Measurements from ENCODE around the gene ATP2A2. TPM values are rescaled to one million over a fixed set of nuclear protein-coding genes. Genes with fewer than 3 reads are reported as not detected.

Gene ATP2A2
- total RNA-seq, 8 experiments from 2014 or later: 83.0 to 240 (median 119) TPM

GRCh38 chr12:110269622-110270124, 11.4 kb upstream of the ATP2A2 start:
- Histone ChIP-seq H3K4me1 (replicated peaks in 1 of 2) (peaks cover 14 to 25% of the 10 kb centered on the region in 2 donors), H3K4me3 (no peak overlapping the region), H3K27ac (no peak overlapping the region)
- WGBS, 10 experiments: 0 to 80% (median 40%) methylated on average over 1 to 5 of the region's 8 CpGs; no CpG with 5 or more reads in 3 of the 10 experiments
- in situ Hi-C loops (cut with MboI; ENCODE audit: low pct_unique_long_range_greater_than_20kb in 2 of 9, low sequenced_read_pairs in 9 of 9, unreplicated experiment in 9 of 9): no loop called here
- peak; percentile 48 to 78 (median 56) for ATAC-seq (replicated peaks in 6 of 8)

- Histone ChIP-seq H3K4me3 (no peak overlapping the region), H3K4me1 (replicated peaks in 1 of 2) (peaks cover 14 to 25% of the 10 kb centered on the region in 2 donors), H3K27ac (no peak overlapping the region)
- 0 to 80% (median 50%) methylated on average over 1 to 4 of the region's 5 CpGs; no CpG with 5 or more reads in 1 of the 10 experiments for WGBS, 10 experiments
- in situ Hi-C loops (cut with MboI; ENCODE audit: low pct_unique_long_range_greater_than_20kb in 2 of 9, low sequenced_read_pairs in 9 of 9, unreplicated experiment in 9 of 9): no loop called here
- peak; percentile 10 to 64 (median 46) for ATAC-seq (replicated peaks in 6 of 8)
Observed at GRCh38 chr12:110270125-110270962, 10.7 kb upstream of the ATP2A2 start.

GRCh38 chr12:110271015-110271414, 10.0 kb upstream of the ATP2A2 start:
- ATAC-seq (replicated peaks in 6 of 8): no peak
- Histone ChIP-seq H3K4me3 (no peak overlapping the region), H3K27ac (no peak overlapping the region), H3K4me1 (replicated peaks in 1 of 2) (peaks cover 14 to 25% of the 10 kb centered on the region in 2 donors)
- in situ Hi-C loops (cut with MboI; ENCODE audit: low pct_unique_long_range_greater_than_20kb in 2 of 9, low sequenced_read_pairs in 9 of 9, unreplicated experiment in 9 of 9): no loop called here
- 19 to 88% (median 70%) methylated on average over 2 of the region's 2 CpGs; no CpG with 5 or more reads in 3 of the 10 experiments for whole genome bisulfite sequencing, 10 experiments

- ATAC-seq (replicated peaks in 6 of 8): no peak
- H3K4me3 ChIP-seq: no peak overlapping the region
- 40 to 92% (median 76%) methylated on average over 1 to 2 of the region's 2 CpGs; no CpG with 5 or more reads in 2 of the 10 experiments for WGBS, 10 experiments
- H3K4me1 ChIP-seq (replicated peaks in 1 of 2): peaks cover 23 to 28% of the 10 kb centered on the region in 2 donors
- in situ Hi-C loops (cut with MboI; ENCODE audit: low pct_unique_long_range_greater_than_20kb in 2 of 9, low sequenced_read_pairs in 9 of 9, unreplicated experiment in 9 of 9): no loop called here
- no peak overlapping the region for H3K27ac ChIP-seq
Observed at GRCh38 chr12:110277530-110278254, 3.4 kb upstream of the ATP2A2 start.

GRCh38 chr12:110278255-110278536, 2.9 kb upstream of the ATP2A2 start:
- WGBS, 10 experiments: 50 to 83% (median 75%) methylated on average over 1 of the region's 1 CpG; no CpG with 5 or more reads in 5 of the 10 experiments
- in situ Hi-C loops (cut with MboI; ENCODE audit: low pct_unique_long_range_greater_than_20kb in 2 of 9, low sequenced_read_pairs in 9 of 9, unreplicated experiment in 9 of 9): no loop called here
- no peak for ATAC-seq (replicated peaks in 6 of 8)
- Histone ChIP-seq H3K4me1 (replicated peaks in 1 of 2) (peaks cover 23 to 33% of the 10 kb centered on the region in 2 donors), H3K4me3 (no peak overlapping the region), H3K27ac (no peak overlapping the region)

GRCh38 chr12:110279566-110280375, 1.3 kb upstream of the ATP2A2 start:
- H3K4me3 ChIP-seq: peak overlapping the region; percentile 52 to 89 (median 64)
- H3K27ac ChIP-seq: peak overlapping the region; percentile 92 to 97
- H3K4me1 ChIP-seq (replicated peaks in 1 of 2): peaks cover 27 to 49% of the 10 kb centered on the region in 2 donors
- WGBS, 10 experiments: 9 to 69% (median 28%) methylated on average over 3 to 9 of the region's 14 CpGs; no CpG with 5 or more reads in 1 of the 10 experiments
- in situ Hi-C loops (cut with MboI; ENCODE audit: low pct_unique_long_range_greater_than_20kb in 2 of 9, low sequenced_read_pairs in 9 of 9, unreplicated experiment in 9 of 9): no loop called here
- no peak for ATAC-seq (replicated peaks in 6 of 8)

- peak in 6 of 8 experiments; percentile 7 to 42 (median 28) for ATAC-seq (replicated peaks in 6 of 8)
- H3K4me3 ChIP-seq: peak overlapping the region; percentile 52 to 89 (median 64)
- in situ Hi-C loops (cut with MboI; ENCODE audit: low pct_unique_long_range_greater_than_20kb in 2 of 9, low sequenced_read_pairs in 9 of 9, unreplicated experiment in 9 of 9): no loop called here
- H3K4me1 ChIP-seq (replicated peaks in 1 of 2): peaks cover 32 to 55% of the 10 kb centered on the region in 2 donors
- WGBS, 10 experiments: 0 to 33% (median 5%) methylated on average over 1 to 12 of the region's 18 CpGs; no CpG with 5 or more reads in 4 of the 10 experiments
- H3K27ac ChIP-seq: peak overlapping the region; percentile 92 to 97
Observed at GRCh38 chr12:110280392-110280778, 662 bp upstream of the ATP2A2 start.

GRCh38 chr12:110281549-110282299, 677 bp downstream of the ATP2A2 start:
- H3K27ac ChIP-seq: peak overlapping the region; percentile 92 to 97
- peak; percentile 19 to 56 (median 32) for ATAC-seq (replicated peaks in 6 of 8)
- peak overlapping the region; percentile 52 to 89 (median 64) for H3K4me3 ChIP-seq
- in situ Hi-C loops (cut with MboI; ENCODE audit: low pct_unique_long_range_greater_than_20kb in 2 of 9, low sequenced_read_pairs in 9 of 9, unreplicated experiment in 9 of 9): no loop called here
- WGBS, 10 experiments: 0 to 4% (median 1%) methylated on average over 1 to 12 of the region's 82 CpGs; no CpG with 5 or more reads in 6 of the 10 experiments
- H3K4me1 ChIP-seq (replicated peaks in 1 of 2): peaks cover 39 to 60% of the 10 kb centered on the region in 2 donors

GRCh38 chr12:110282300-110282860, 1.3 kb downstream of the ATP2A2 start:
- Histone ChIP-seq H3K27ac (peak overlapping the region; percentile 92 to 97), H3K4me1 (replicated peaks in 1 of 2) (peaks cover 39 to 57% of the 10 kb centered on the region in 2 donors), H3K4me3 (peak overlapping the region; percentile 52 to 89 (median 64))
- in situ Hi-C loops (cut with MboI; ENCODE audit: low pct_unique_long_range_greater_than_20kb in 2 of 9, low sequenced_read_pairs in 9 of 9, unreplicated experiment in 9 of 9): no loop called here
- ATAC-seq (replicated peaks in 6 of 8): peak in 2 of 8 experiments; percentile 6 to 8
- 0 to 7% (median 1%) methylated on average over 1 to 7 of the region's 8 CpGs for WGBS, 10 experiments

- no peak overlapping the region for H3K27ac ChIP-seq
- in situ Hi-C loops (cut with MboI; ENCODE audit: low pct_unique_long_range_greater_than_20kb in 2 of 9, low sequenced_read_pairs in 9 of 9, unreplicated experiment in 9 of 9): no loop called here
- H3K4me1 ChIP-seq (replicated peaks in 1 of 2): peaks cover 33 to 49% of the 10 kb centered on the region in 2 donors
- peak overlapping the region; percentile 52 to 89 (median 64) for H3K4me3 ChIP-seq
- ATAC-seq (replicated peaks in 6 of 8): no peak
- WGBS, 10 experiments: 0 to 40% (median 14%) methylated on average over 4 to 7 of the region's 7 CpGs; no CpG with 5 or more reads in 1 of the 10 experiments
Observed at GRCh38 chr12:110282956-110283817, 2.1 kb downstream of the ATP2A2 start.

GRCh38 chr12:110284597-110284996, 3.5 kb downstream of the ATP2A2 start:
- ATAC-seq (replicated peaks in 6 of 8): no peak
- in situ Hi-C loops (cut with MboI; ENCODE audit: low pct_unique_long_range_greater_than_20kb in 2 of 9, low sequenced_read_pairs in 9 of 9, unreplicated experiment in 9 of 9): no loop called here
- H3K27ac ChIP-seq: no peak overlapping the region
- H3K4me3 ChIP-seq: peak overlapping the region in 2 of 5 donors; percentile 64 to 74
- H3K4me1 ChIP-seq (replicated peaks in 1 of 2): peaks cover 21 to 35% of the 10 kb centered on the region in 2 donors

Data from motor neuron (in vitro differentiated cells).